ENCODE data around the gene PTPRN2. TPM values are rescaled to one million over a fixed set of nuclear protein-coding genes. Genes with fewer than 3 reads are reported as not detected.

Gene PTPRN2
- total and polyA plus RNA-seq, 2 of the 13 experiments (the other 11 are each of a cell fraction or from before 2014, with no cell fraction given) = 2.5 to 24.2 TPM

DNA sequence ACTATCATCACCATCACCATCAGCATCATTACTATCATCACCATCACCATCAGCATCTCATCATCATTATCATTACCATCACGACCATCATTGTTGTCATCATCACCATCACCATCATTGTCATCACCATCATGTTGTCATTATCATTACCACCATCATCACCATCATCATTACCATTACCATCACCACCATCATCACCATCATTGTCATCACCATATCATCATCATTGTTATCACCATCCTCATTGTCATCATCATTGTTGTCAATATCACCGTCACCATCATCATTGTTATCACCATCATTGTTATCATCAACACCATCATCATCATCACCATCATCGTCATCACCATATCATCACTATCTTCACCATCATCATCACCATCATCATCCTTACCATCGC, 124.3 kb downstream of the PTPRN2 start (continued):
- no peak for TF ChIP-seq CC2D1A (CRISPR knock-in tag; IDR thresholded peaks at IDR 0.05)
- no peak for TF ChIP-seq ZNF747 (CRISPR knock-in tag; IDR thresholded peaks at IDR 0.05; ENCODE audit: borderline replicate concordance)
- TF ChIP-seq, protein P1, sequence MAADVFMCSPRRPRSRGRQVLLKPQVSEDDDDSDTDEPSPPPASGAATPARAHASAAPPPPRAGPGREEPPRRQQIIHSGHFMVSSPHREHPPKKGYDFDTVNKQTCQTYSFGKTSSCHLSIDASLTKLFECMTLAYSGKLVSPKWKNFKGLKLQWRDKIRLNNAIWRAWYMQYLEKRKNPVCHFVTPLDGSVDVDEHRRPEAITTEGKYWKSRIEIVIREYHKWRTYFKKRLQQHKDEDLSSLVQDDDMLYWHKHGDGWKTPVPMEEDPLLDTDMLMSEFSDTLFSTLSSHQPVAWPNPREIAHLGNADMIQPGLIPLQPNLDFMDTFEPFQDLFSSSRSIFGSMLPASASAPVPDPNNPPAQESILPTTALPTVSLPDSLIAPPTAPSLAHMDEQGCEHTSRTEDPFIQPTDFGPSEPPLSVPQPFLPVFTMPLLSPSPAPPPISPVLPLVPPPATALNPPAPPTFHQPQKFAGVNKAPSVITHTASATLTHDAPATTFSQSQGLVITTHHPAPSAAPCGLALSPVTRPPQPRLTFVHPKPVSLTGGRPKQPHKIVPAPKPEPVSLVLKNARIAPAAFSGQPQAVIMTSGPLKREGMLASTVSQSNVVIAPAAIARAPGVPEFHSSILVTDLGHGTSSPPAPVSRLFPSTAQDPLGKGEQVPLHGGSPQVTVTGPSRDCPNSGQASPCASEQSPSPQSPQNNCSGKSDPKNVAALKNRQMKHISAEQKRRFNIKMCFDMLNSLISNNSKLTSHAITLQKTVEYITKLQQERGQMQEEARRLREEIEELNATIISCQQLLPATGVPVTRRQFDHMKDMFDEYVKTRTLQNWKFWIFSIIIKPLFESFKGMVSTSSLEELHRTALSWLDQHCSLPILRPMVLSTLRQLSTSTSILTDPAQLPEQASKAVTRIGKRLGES (CRISPR knock-in tag; IDR thresholded peaks at IDR 0.05; ENCODE audit: borderline replicate concordance) = no peak
- TF ChIP-seq ETV6 (CRISPR knock-in tag; conservative IDR thresholded peaks at IDR 0.05) = no peak

DNA sequence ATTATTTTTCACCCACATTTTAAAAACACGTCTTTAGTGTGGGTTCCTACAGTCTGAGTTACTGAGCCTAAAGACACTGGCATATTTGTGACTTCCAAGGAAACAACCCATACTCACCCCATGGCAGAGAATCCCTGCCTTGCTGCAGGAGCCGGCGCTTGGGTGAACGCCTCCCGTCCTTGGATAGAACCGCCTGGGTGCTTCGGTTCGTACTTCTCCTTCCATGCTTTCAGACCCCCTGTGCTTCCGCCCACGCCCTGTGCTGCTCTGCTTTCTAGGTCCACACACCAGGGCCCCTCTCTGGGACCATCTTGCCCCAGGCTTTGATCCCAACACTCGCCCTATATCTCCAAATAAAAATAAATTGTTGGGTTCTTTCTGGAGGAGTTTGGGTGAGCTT, 125.8 kb downstream of the PTPRN2 start:
- ChIA-PET POLR2A (no interaction called here), CTCF (ENCODE audit: low intra/inter-chr PET ratio, low total read pairs) (no interaction called here)
- no peak for FAIRE-seq
- Histone ChIP-seq H2AFZ (ENCODE audit: low read length) (no peak overlapping the region), H3K36me3 (replicated peaks in 1 of 2; ENCODE audit: control insufficient read depth in 1 of 2, insufficient read depth in 2 of 2, low read length in 2 of 2) (no peaks in the 10 kb centered on the region), H3K27ac (ENCODE audit: extremely low read length, insufficient read depth, low read length) (no peak overlapping the region), H3K4me3 (replicated peaks in 1 of 3; ENCODE audit: insufficient read depth in 1 of 3, low read depth in 2 of 3, low read length in 3 of 3) (no peak overlapping the region), H3K27me3 (ENCODE audit: control insufficient read depth in 1 of 2, insufficient read depth in 2 of 2, low read length in 2 of 2) (no peaks in the 10 kb centered on the region; a peak in 1 of 5 replicates), H3K9ac (ENCODE audit: insufficient read depth, low read depth, low read length) (no peak overlapping the region), H3K9me3 (ENCODE audit: low read length) (no peaks in the 10 kb centered on the region), H3K4me1 (ENCODE audit: insufficient read depth, low read length) (no peaks in the 10 kb centered on the region), H4K20me1 (ENCODE audit: insufficient read depth, low read length) (peaks cover 51% of the 10 kb centered on the region), H3K79me2 (ENCODE audit: insufficient read depth, low read length) (peaks cover 6% of the 10 kb centered on the region), H3K4me2 (ENCODE audit: low read depth, low read length) (no peak overlapping the region)
- DNase-seq (ENCODE audit: low spot score) = no peak
- in situ Hi-C loops (cut with HindIII; ENCODE audit: extremely low pct_ligation_motif_present, low pct_unique_long_range_greater_than_20kb) (no loop called here), intact Hi-C loops (cut with micrococcal nuclease; ENCODE audit: unreplicated experiment) (no loop called here)
- WGBS (ENCODE audit: low lambda C conversion rate) = 92% methylated on average over 11 of the region's 11 CpGs
- TF ChIP-seq, protein P2, sequence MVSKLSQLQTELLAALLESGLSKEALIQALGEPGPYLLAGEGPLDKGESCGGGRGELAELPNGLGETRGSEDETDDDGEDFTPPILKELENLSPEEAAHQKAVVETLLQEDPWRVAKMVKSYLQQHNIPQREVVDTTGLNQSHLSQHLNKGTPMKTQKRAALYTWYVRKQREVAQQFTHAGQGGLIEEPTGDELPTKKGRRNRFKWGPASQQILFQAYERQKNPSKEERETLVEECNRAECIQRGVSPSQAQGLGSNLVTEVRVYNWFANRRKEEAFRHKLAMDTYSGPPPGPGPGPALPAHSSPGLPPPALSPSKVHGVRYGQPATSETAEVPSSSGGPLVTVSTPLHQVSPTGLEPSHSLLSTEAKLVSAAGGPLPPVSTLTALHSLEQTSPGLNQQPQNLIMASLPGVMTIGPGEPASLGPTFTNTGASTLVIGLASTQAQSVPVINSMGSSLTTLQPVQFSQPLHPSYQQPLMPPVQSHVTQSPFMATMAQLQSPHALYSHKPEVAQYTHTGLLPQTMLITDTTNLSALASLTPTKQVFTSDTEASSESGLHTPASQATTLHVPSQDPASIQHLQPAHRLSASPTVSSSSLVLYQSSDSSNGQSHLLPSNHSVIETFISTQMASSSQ (IDR thresholded peaks at IDR 0.05; ENCODE audit: low read depth) = no peak
- TF ChIP-seq, protein P2 (CRISPR knock-in tag; IDR thresholded peaks at IDR 0.05; ENCODE audit: borderline replicate concordance) = no peak
- TF ChIP-seq ZBTB21 (CRISPR knock-in tag; IDR thresholded peaks at IDR 0.05) (no peak), ZNF773 (CRISPR knock-in tag; IDR thresholded peaks at IDR 0.05; ENCODE audit: borderline replicate concordance) (no peak), CHCHD3 (CRISPR knock-in tag; IDR thresholded peaks at IDR 0.05) (no peak), ZSCAN22 (CRISPR knock-in tag; IDR thresholded peaks at IDR 0.05) (no peak), TEAD3 (CRISPR knock-in tag; optimal IDR thresholded peaks at IDR 0.05; ENCODE audit: borderline replicate concordance) (no peak)
- ATAC-seq = no peak
- BruUV-seq (replicated peaks) = no TSS peak
